COLO668 (cell line): ENCODE results near the gene TNKS2.

Experiments
- DNase-seq: peaks from one replicate; lab custom pipeline; 2025; ENCODE audit not compliant: unreplicated experiment; lab: John Stamatoyannopoulos, UW

TNKS2 gene

DNA sequence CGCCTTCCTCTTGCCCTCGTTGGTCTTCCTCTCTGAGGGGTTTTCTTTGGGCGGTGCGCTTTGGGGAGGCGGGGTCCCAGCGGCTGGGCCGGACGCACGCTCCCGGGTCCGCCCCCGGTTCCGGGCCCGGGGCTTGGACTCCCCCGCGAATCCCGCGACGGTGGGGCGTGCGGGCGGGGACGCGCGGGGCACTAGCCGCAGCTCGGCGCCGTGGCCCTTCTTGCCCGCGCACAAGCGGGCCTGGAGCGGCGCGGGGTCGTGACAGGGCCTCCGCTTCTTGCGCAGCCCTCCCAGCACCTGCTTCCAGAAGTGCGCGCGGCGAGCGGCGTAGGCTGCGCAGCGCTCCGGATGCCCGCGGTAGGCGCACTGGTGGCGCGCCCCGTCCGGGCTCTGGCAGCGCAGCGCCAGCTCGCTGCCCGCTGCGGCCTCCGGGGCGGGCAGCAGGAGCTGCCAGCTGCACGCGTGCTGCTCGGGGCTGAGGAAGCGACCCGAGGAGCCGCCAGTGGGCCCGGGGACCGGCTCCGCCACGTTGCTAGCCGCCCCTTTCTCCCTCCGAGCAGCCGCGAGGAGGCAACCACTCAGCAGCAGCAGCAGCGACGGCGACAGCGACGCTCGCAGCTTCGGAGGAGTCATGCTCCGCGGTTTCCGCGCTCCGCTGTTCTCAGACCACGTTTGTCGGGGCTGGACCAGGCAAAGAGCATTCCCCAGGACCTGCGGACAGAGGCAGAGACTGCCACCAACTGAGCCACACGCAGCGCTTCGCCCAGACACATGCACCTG is 110.3 kb downstream of the TNKS2 start:
- peak; percentile 82 for DNase-seq

DNA sequence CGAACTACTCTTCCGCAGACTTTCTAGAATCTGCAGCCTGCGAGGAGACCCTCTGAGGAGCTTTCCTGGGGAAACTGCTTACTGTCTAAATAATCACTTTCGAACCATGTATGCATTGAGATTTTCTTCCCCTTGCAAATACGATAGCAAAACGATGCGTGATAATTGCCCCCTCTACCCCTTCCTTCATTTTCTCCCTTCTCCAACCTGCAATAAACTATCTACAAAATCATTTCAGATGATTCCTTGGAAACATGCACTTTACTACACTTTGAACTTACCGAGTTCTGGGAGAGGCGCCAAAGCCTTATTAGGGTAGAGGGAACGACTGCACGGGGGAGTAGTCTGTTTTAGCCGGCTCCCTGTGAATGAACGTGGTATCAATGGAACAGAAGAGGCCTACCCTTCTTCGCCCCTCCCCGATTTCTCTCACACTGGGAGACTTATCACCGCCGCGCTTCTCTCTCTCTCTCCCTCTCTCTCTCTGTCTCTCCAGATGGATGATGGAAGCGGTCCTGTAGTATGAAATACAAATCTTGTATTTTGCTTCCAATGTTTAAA is 111.0 kb downstream of the TNKS2 start, which contains the start of gene FGFBP3:
Gene FGFBP3 (minus strand): TSS at position 370 of the 561 bp plus-strand sequence. CDS start 517 bp downstream, outside the sequence.
- DNase-seq = peak; percentile 26

GRCh38 chr10:91910467-91910866 is 112.2 kb downstream of the TNKS2 start:
- no peak for DNase-seq
